Esophagus muscularis mucosa (tissue), 4 donors: Measurements from ENCODE around the gene RSRP1. TPM values are rescaled to one million over a fixed set of nuclear protein-coding genes. Genes with fewer than 3 reads are reported as not detected.

Experiments
- DNase-seq: peaks from one replicate; pipeline ENCODE4 v3.0.0-alpha.2; 2017; ENCODE audit errors: extremely low spot score
- H3K27ac ChIP-seq, 4 donors: fragments of 200-600 bp; sonication (generic); replicated peaks in 1 of 4; 1 replicate in 3 of 4; 2 replicates in 1 of 4; pipeline ENCODE4 v1.5.1; 2016 to 2019; ENCODE audit warnings: mild to moderate bottlenecking in 1 of 4
- H3K27me3 ChIP-seq, 4 donors: fragments of 200-600 bp; sonication (generic); one replicate each; pipeline versions ENCODE4 v1.5.1 to v1.6.0; 2016 to 2019
- H3K36me3 ChIP-seq, 4 donors: fragments of 200-600 bp; sonication (generic); one replicate each; pipeline ENCODE4 v1.5.1; 2016 to 2019
- H3K4me1 ChIP-seq, 4 donors: fragments of 200-600 bp; sonication (generic); one replicate each; pipeline ENCODE4 v1.5.1; 2016 to 2019
- H3K4me3 ChIP-seq, 4 donors: fragments of 200-600 bp; sonication (generic); 1 replicate in 2 of 4; 2 replicates in 2 of 4; pipeline ENCODE4 v1.5.1; 2016 to 2019; ENCODE audit warnings: mild to moderate bottlenecking in 4 of 4, moderate library complexity in 1 of 4
- H3K9me3 ChIP-seq, 4 donors: fragments of 200-600 bp; sonication (generic); 1 replicate in 3 of 4; 2 replicates in 1 of 4; pipeline ENCODE4 v1.5.1; 2016 to 2019
- CTCF ChIP-seq, 3 experiments: fragments of 200-600 bp in 2 of 3; fragments of 450-650 bp in 1 of 3; sonication (generic) in 2 of 3; IDR thresholded peaks; one replicate each; pipeline ENCODE4 v1.5.1; 2017 to 2019; ENCODE audit warnings: antibody characterized with exemption in 3 of 3, mild to moderate bottlenecking in 2 of 3, moderate library complexity in 1 of 3
- EP300 ChIP-seq: sonication (generic); formaldehyde crosslinking; IDR thresholded peaks from one replicate; pipeline ENCODE4 v1.6.1; 2017; ENCODE audit warnings: antibody characterized with exemption
- POLR2A ChIP-seq: fragments of 450-650 bp; IDR thresholded peaks from one replicate; pipeline ENCODE4 v1.6.1; 2017; ENCODE audit warnings: antibody characterized with exemption, moderate library complexity, mild to moderate bottlenecking, low read depth
- POLR2AphosphoS5 ChIP-seq, 2 donors: sonication (generic); formaldehyde crosslinking; IDR thresholded peaks; one replicate each; pipeline ENCODE4 v1.6.1; 2017; ENCODE audit warnings: antibody characterized with exemption in 2 of 2
- WGBS: methylation state at CpG from one replicate; pipeline ENCODE4 v1.1.5; 2018; 5-methylcytosine and 5-hydroxymethylcytosine counted together
- intact Hi-C: fragments of 100-400 bp; cut with DNase I; formaldehyde crosslinking; loops from one replicate; pipeline ENCODE4 v1.15.1; 2023
- total RNA-seq, 4 donors: library from RNA; depleted of rRNA; stranded (reverse); fragments of >200 nt; gene quantifications; one replicate each; pipeline versions ENCODE4 v1.1.0 to v1.2.1, GENCODE V29; 2016

RSRP1 gene
- total RNA-seq, 4 donors from 2014 or later = 33.7 to 75.2 (median 52.5) TPM

GRCh38 chr1:25247829-25248754 lies 838 bp upstream of the RSRP1 start:
- 34% methylated on average over 20 of the region's 30 CpGs for WGBS
- H3K27ac ChIP-seq = peak overlapping the region; percentile 99 to 100 (median 99)
- peaks cover 20 to 24% (median 23%) of the 10 kb centered on the region in 4 donors for H3K36me3 ChIP-seq
- peak overlapping the region; percentile 84 to 91 (median 88) for H3K4me3 ChIP-seq
- peaks cover 28 to 37% (median 32%) of the 10 kb centered on the region in 4 donors for H3K4me1 ChIP-seq
- TF ChIP-seq EP300 (no peak), CTCF (IDR thresholded peaks at IDR 0.05) (no peak), POLR2AphosphoS5 (IDR thresholded peaks at IDR 0.05) (no peak), POLR2A (no peak)
- peaks cover 0 to 3% (median 0%) of the 10 kb centered on the region in 4 donors for H3K27me3 ChIP-seq
- DNase-seq = no peak
- intact Hi-C loops = loop anchor here (5.0 to 10.0 kb wide), 2 partner anchors 89 to 557 kb away; partner anchors contain the start of genes SELENON and TMEM50A
- H3K9me3 ChIP-seq = no peaks in the 10 kb centered on the region

GRCh38 chr1:25246600-25247023 lies 642 bp downstream of the RSRP1 start:
- intact Hi-C loops = loop anchor here (5.0 to 10.0 kb wide), 2 partner anchors 91 to 558 kb away; partner anchors contain the start of genes SELENON and TMEM50A
- H3K27ac ChIP-seq = peak overlapping the region; percentile 99 to 100 (median 99)
- peak overlapping the region; percentile 84 to 91 (median 88) for H3K4me3 ChIP-seq
- H3K36me3 ChIP-seq = peaks cover 30 to 39% (median 38%) of the 10 kb centered on the region in 4 donors
- no peak for DNase-seq
- peaks cover 0 to 3% (median 0%) of the 10 kb centered on the region in 4 donors for H3K27me3 ChIP-seq
- no peaks in the 10 kb centered on the region for H3K9me3 ChIP-seq
- TF ChIP-seq CTCF (IDR thresholded peaks at IDR 0.05) (peak in 1 of 3 experiments; percentile 5), POLR2A (no peak)
- 0% methylated on average over 8 of the region's 53 CpGs for WGBS
- H3K4me1 ChIP-seq = peaks cover 28 to 46% (median 37%) of the 10 kb centered on the region in 4 donors

GRCh38 chr1:25245809-25246599 lies 1.2 kb downstream of the RSRP1 start:
- DNase-seq = no peak
- H3K27me3 ChIP-seq = peaks cover 0 to 3% (median 0%) of the 10 kb centered on the region in 4 donors
- intact Hi-C loops = loop anchor here (5.0 to 10.0 kb wide), 2 partner anchors 91 to 559 kb away; partner anchors contain the start of genes SELENON and TMEM50A
- H3K9me3 ChIP-seq = no peaks in the 10 kb centered on the region
- TF ChIP-seq POLR2A (no peak), EP300 (no peak), POLR2AphosphoS5 (IDR thresholded peaks at IDR 0.05) (no peak), CTCF (IDR thresholded peaks at IDR 0.05) (no peak)
- peak overlapping the region; percentile 84 to 91 (median 88) for H3K4me3 ChIP-seq
- WGBS = 32% methylated on average over 29 of the region's 30 CpGs
- H3K36me3 ChIP-seq = peaks cover 30 to 45% (median 41%) of the 10 kb centered on the region in 4 donors
- peak overlapping the region; percentile 99 to 100 (median 99) for H3K27ac ChIP-seq
- peaks cover 32 to 52% (median 43%) of the 10 kb centered on the region in 4 donors for H3K4me1 ChIP-seq

GRCh38 chr1:25245393-25245792 lies 1.9 kb downstream of the RSRP1 start:
- Histone ChIP-seq H3K4me1 (peaks cover 39 to 59% (median 50%) of the 10 kb centered on the region in 4 donors), H3K27ac (peak overlapping the region in 2 of 4 donors; percentile 99), H3K36me3 (peaks cover 30 to 47% (median 41%) of the 10 kb centered on the region in 4 donors), H3K4me3 (peak overlapping the region; percentile 84 to 91 (median 88)), H3K27me3 (peaks cover 0 to 3% (median 0%) of the 10 kb centered on the region in 4 donors), H3K9me3 (no peaks in the 10 kb centered on the region)
- intact Hi-C loops = loop anchor here (5.0 to 10.0 kb wide), 2 partner anchors 92 to 559 kb away; partner anchors contain the start of genes SELENON and TMEM50A
- TF ChIP-seq CTCF (IDR thresholded peaks at IDR 0.05) (no peak), POLR2AphosphoS5 (IDR thresholded peaks at IDR 0.05) (no peak), EP300 (no peak)
- no peak for DNase-seq
- WGBS = 74% methylated on average over 5 of the region's 5 CpGs
